ENCODE measurements around the gene CBLN4. TPM values are rescaled to one million over a fixed set of nuclear protein-coding genes. Genes with fewer than 3 reads are reported as not detected.

The CBLN4 gene
- total and polyA plus RNA-seq, 2 of the 4 experiments (the other 2 are of a cell fraction) = not detected

- TF ChIP-seq MAFK (IDR thresholded peaks at IDR 0.05; ENCODE audit: low read depth, low read length) = no peak
- no peak for TF ChIP-seq POLR2A (IDR thresholded peaks at IDR 0.05; ENCODE audit: low read depth, low read length)
- no peak for TF ChIP-seq NFE2L2 (IDR thresholded peaks at IDR 0.05; ENCODE audit: low read depth, low read length)
- no peak for TF ChIP-seq ELK1 (IDR thresholded peaks at IDR 0.05; ENCODE audit: borderline replicate concordance, low read depth, low read length)
- no peak for TF ChIP-seq USF2 (IDR thresholded peaks at IDR 0.05; ENCODE audit: low read depth, low read length)
- no peak for TF ChIP-seq RAD21 (IDR thresholded peaks at IDR 0.05; ENCODE audit: low read length)
- TF ChIP-seq RFX5 (IDR thresholded peaks at IDR 0.05; ENCODE audit: low read depth, low read length) = no peak
- no peak for TF ChIP-seq FOS (IDR thresholded peaks at IDR 0.05; ENCODE audit: low read depth, low read length)
- TF ChIP-seq BHLHE40 (IDR thresholded peaks at IDR 0.05; ENCODE audit: low read depth, low read length) = no peak
- TF ChIP-seq RCOR1 (IDR thresholded peaks at IDR 0.05; ENCODE audit: insufficient replicate concordance, low read length) = no peak
- no peak for TF ChIP-seq MXI1 (IDR thresholded peaks at IDR 0.05; ENCODE audit: borderline replicate concordance, low read depth, low read length)
- TF ChIP-seq SMC3 (IDR thresholded peaks at IDR 0.05; ENCODE audit: low read depth, low read length) = no peak
- no peak for TF ChIP-seq CEBPB (IDR thresholded peaks at IDR 0.05; ENCODE audit: low read depth, low read length)
- no peak for TF ChIP-seq CTCF (conservative IDR thresholded peaks at IDR 0.05; ENCODE audit: low read depth, low read length)
- no peak for TF ChIP-seq CHD1 (IDR thresholded peaks at IDR 0.05; ENCODE audit: low read depth, low read length)
- no peak for TF ChIP-seq MAZ (IDR thresholded peaks at IDR 0.05; ENCODE audit: borderline replicate concordance, low read depth, low read length)
- BruUV-seq (replicated peaks) = no TSS peak
- no peak overlapping the region for H2AFZ ChIP-seq (replicated peaks; ENCODE audit: low read length, poor library complexity)
- no peak overlapping the region for H2BK20ac ChIP-seq (ENCODE audit: low read depth, low read length)
- no peak overlapping the region for H2AK9ac ChIP-seq (replicated peaks; ENCODE audit: low read depth, low read length, poor library complexity)
- no peak overlapping the region for H3K4ac ChIP-seq (ENCODE audit: low read depth, low read length)
- H4K5ac ChIP-seq (ENCODE audit: low read depth, low read length) = no peak overlapping the region
- dilution Hi-C loops (cut with HindIII; ENCODE audit: low sequenced_read_pairs, unreplicated experiment) = no loop called here
- ATAC-seq (ENCODE audit: low read depth) (no peak), DNase-seq (no peak)
- 17% methylated on average over 1 of the region's 5 CpGs; no CpG with 5 or more reads in 1 of the 2 experiments for whole genome bisulfite sequencing, 2 experiments (ENCODE audit: extremely low coverage in 2 of 2, insufficient read length in 1 of 2)
- H3K56ac ChIP-seq (ENCODE audit: extremely low read depth, insufficient read depth, low read length) = no peak overlapping the region
- H3K9ac ChIP-seq (ENCODE audit: low read depth, low read length) = no peak overlapping the region
- in situ Hi-C loops (cut with MboI; ENCODE audit: low sequenced_read_pairs) = no loop called here
- H2BK15ac ChIP-seq (ENCODE audit: low read depth, low read length) = no peak overlapping the region
- H3K36me3 ChIP-seq (ENCODE audit: control insufficient read depth, insufficient read depth, low read length) = no peaks in the 10 kb centered on the region
- H2AK5ac ChIP-seq (ENCODE audit: low read depth, low read length) = no peak overlapping the region
- no peaks in the 10 kb centered on the region for H3K79me1 ChIP-seq (ENCODE audit: low read depth in 1 of 2, low read length in 2 of 2)
- no peak overlapping the region for H2BK5ac ChIP-seq (ENCODE audit: low read depth, low read length, poor library complexity, severe bottlenecking)
- intact Hi-C loops (cut with micrococcal nuclease) = no loop called here
- no peak overlapping the region for H3K14ac ChIP-seq (replicated peaks; ENCODE audit: low read depth, low read length)
- H3K4me3 ChIP-seq (ENCODE audit: insufficient read depth, low read depth, low read length) = no peak overlapping the region
- ChIA-PET POLR2A (ENCODE audit: unreplicated experiment) (no interaction called here), CTCF (no interaction called here)
- no peak overlapping the region for H2BK120ac ChIP-seq (ENCODE audit: low read depth, low read length)
- H3K18ac ChIP-seq (ENCODE audit: low read depth, low read length) = no peak overlapping the region
- H4K20me1 ChIP-seq (ENCODE audit: insufficient read depth, low read length) = no peaks in the 10 kb centered on the region
- no peak overlapping the region for H3K27ac ChIP-seq (ENCODE audit: insufficient read depth, low read length)
- no peaks in the 10 kb centered on the region for H3K27me3 ChIP-seq (ENCODE audit: control insufficient read depth, insufficient read depth, low read length)
- H3K9me1 ChIP-seq (ENCODE audit: insufficient read depth, low read length) = no peaks in the 10 kb centered on the region
- H3K4me1 ChIP-seq (ENCODE audit: control insufficient read depth, insufficient read depth, low read length) = no peaks in the 10 kb centered on the region
- no peak overlapping the region for H4K8ac ChIP-seq (ENCODE audit: low read depth in 2 of 2, low read length in 2 of 2)
- H3K23ac ChIP-seq (ENCODE audit: low read depth, low read length) = no peak overlapping the region
- H4K91ac ChIP-seq (ENCODE audit: insufficient read depth, low read depth, low read length) = no peak overlapping the region
- no peak overlapping the region for H3K4me2 ChIP-seq (ENCODE audit: low read depth, low read length)
- H3K9me3 ChIP-seq (ENCODE audit: control insufficient read depth, insufficient read depth, low read length) = peaks cover 11% of the 10 kb centered on the region
Measured at GRCh38 chr20:55947701-55948100, 57.6 kb downstream of the CBLN4 start.

Measured in IMR-90 (cell line).